SU-DHL-6 (cell line): Measurements from ENCODE around the gene MUCL1.

ENCODE experiments used
- CTCF ChIP-seq: fragments of 200-600 bp; sonication (generic); IDR thresholded peaks from one replicate; pipeline ENCODE4 v1.5.1; 2017; ENCODE audit warnings: antibody characterized with exemption, mild to moderate bottlenecking, low read length, moderate library complexity; ENCODE audit not compliant: insufficient read depth, poor library complexity, severe bottlenecking
- EZH2phosphoT487 ChIP-seq: fragments of 200-600 bp; sonication (generic), shearing (Covaris generic); conservative IDR thresholded peaks from 2 replicates; pipeline ENCODE4 v1.6.1; 2018; ENCODE audit warnings: mild to moderate bottlenecking, antibody characterized with exemption, low read length, moderate library complexity, mixed read lengths

- TF ChIP-seq CTCF: no peak
- TF ChIP-seq EZH2phosphoT487: no peak
Measured at GRCh38 chr12:54891717-54892478, 37.6 kb downstream of the MUCL1 start.
